ENCODE results near the gene DCTN2. TPM values are rescaled to one million over a fixed set of nuclear protein-coding genes. Genes with fewer than 3 reads are reported as not detected.
A peak's percentile ranks its signal among the peaks of the same experiment; 100 is the strongest.

Gene DCTN2
- polyA plus RNA-seq, 1 experiment: 167 TPM

- TF ChIP-seq CTCF (IDR thresholded peaks at IDR 0.05; ENCODE audit: insufficient read depth, low read depth, low read length): no peak
- CTCF ChIA-PET: no interaction called here
- Histone ChIP-seq H3K27me3 (ENCODE audit: control insufficient read depth, insufficient read depth, low read length) (peaks cover 6% of the 10 kb centered on the region), H3K36me3 (ENCODE audit: control insufficient read depth, insufficient read depth, low read length) (no peaks in the 10 kb centered on the region), H3K4me3 (ENCODE audit: low read depth, low read length) (peak overlapping the region; percentile 42)
- no peak for DNase-seq (ENCODE audit: low read depth)
- POLR2A ChIA-PET: no interaction called here
Measured at GRCh38 chr12:57550641-57551549, 3.9 kb upstream of the DCTN2 start.

- ChIA-PET POLR2A (no interaction called here), CTCF (no interaction called here)
- DNase-seq (ENCODE audit: low read depth): no peak
- no peak for TF ChIP-seq CTCF (IDR thresholded peaks at IDR 0.05; ENCODE audit: insufficient read depth, low read depth, low read length)
- peaks cover 6% of the 10 kb centered on the region for H3K27me3 ChIP-seq (ENCODE audit: control insufficient read depth, insufficient read depth, low read length)
- H3K4me3 ChIP-seq (ENCODE audit: low read depth, low read length): peak within 1 kb of the TSS; percentile 42
- H3K36me3 ChIP-seq (ENCODE audit: control insufficient read depth, insufficient read depth, low read length): no peaks in the 10 kb centered on the region
Measured at GRCh38 chr12:57549909-57550640, 3.1 kb upstream of the DCTN2 start, which contains the start of gene KIF5A. Gene KIF5A, plus strand, starts transcription at chr12:57550044. Its CDS starts 228 bp downstream, at chr12:57550272.

GRCh38 chr12:57549203-57549908, 2.4 kb upstream of the DCTN2 start:
- no peak for DNase-seq (ENCODE audit: low read depth)
- Histone ChIP-seq H3K27me3 (ENCODE audit: control insufficient read depth, insufficient read depth, low read length) (peaks cover 6% of the 10 kb centered on the region), H3K4me3 (ENCODE audit: low read depth, low read length) (peak overlapping the region; percentile 42), H3K36me3 (ENCODE audit: control insufficient read depth, insufficient read depth, low read length) (no peaks in the 10 kb centered on the region)
- POLR2A ChIA-PET: no interaction called here
- CTCF ChIA-PET: no interaction called here
- TF ChIP-seq CTCF (IDR thresholded peaks at IDR 0.05; ENCODE audit: insufficient read depth, low read depth, low read length): no peak

GRCh38 chr12:57548488-57548887, 1.5 kb upstream of the DCTN2 start:
- ChIA-PET POLR2A (no interaction called here), CTCF (no interaction called here)
- H3K36me3 ChIP-seq (ENCODE audit: control insufficient read depth, insufficient read depth, low read length): no peaks in the 10 kb centered on the region
- DNase-seq (ENCODE audit: low read depth): no peak
- no peak overlapping the region for H3K4me3 ChIP-seq (ENCODE audit: low read depth, low read length)
- no peak for TF ChIP-seq CTCF (IDR thresholded peaks at IDR 0.05; ENCODE audit: insufficient read depth, low read depth, low read length)
- peaks cover 6% of the 10 kb centered on the region for H3K27me3 ChIP-seq (ENCODE audit: control insufficient read depth, insufficient read depth, low read length)

GRCh38 chr12:57548013-57548315, 972 bp upstream of the DCTN2 start:
- no peak for TF ChIP-seq CTCF (IDR thresholded peaks at IDR 0.05; ENCODE audit: insufficient read depth, low read depth, low read length)
- H3K4me3 ChIP-seq (ENCODE audit: low read depth, low read length): no peak overlapping the region
- H3K36me3 ChIP-seq (ENCODE audit: control insufficient read depth, insufficient read depth, low read length): no peaks in the 10 kb centered on the region
- no peak for DNase-seq (ENCODE audit: low read depth)
- ChIA-PET POLR2A (no interaction called here), CTCF (no interaction called here)
- peaks cover 6% of the 10 kb centered on the region for H3K27me3 ChIP-seq (ENCODE audit: control insufficient read depth, insufficient read depth, low read length)

All from BJ (cell line).